ENCODE measurements around the gene EIF4E3.

DNA sequence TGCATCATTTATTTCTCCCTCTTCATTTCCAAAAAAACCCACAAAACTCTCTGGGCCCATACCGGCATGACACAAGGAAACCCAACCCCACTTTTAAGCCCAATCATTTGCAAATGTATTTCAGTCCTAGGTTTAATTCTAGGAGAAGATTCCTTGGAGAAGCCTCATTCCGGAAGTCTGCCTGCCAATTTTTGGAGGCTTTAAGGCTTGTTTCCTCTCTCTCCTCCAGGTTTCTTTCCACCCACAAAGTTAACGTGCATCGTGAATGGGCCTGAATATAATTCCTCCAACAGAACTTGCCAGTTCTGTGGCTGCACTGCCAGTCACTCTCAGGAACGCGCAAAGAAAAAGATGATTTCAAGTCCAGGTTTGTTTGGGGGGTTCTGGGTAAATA, 71.8 kb downstream of the EIF4E3 start:
- TF ChIP-seq RAD21 (conservative IDR thresholded peaks at IDR 0.05 in 1 of 2, IDR thresholded peaks at IDR 0.05 in 1 of 2) (no peak), JUN (IDR thresholded peaks at IDR 0.05) (no peak), FOSL2 (IDR thresholded peaks at IDR 0.05) (no peak), FOSL2 (CRISPR knock-in tag; IDR thresholded peaks at IDR 0.05) (no peak), HDAC2 (IDR thresholded peaks at IDR 0.05) (no peak), POLR2A (IDR thresholded peaks at IDR 0.05; ENCODE audit: low read length) (no peak), CEBPB (IDR thresholded peaks at IDR 0.05) (no peak), TFCP2L1 (CRISPR knock-in tag; IDR thresholded peaks at IDR 0.05) (no peak)
- TF ChIP-seq, protein P1, sequence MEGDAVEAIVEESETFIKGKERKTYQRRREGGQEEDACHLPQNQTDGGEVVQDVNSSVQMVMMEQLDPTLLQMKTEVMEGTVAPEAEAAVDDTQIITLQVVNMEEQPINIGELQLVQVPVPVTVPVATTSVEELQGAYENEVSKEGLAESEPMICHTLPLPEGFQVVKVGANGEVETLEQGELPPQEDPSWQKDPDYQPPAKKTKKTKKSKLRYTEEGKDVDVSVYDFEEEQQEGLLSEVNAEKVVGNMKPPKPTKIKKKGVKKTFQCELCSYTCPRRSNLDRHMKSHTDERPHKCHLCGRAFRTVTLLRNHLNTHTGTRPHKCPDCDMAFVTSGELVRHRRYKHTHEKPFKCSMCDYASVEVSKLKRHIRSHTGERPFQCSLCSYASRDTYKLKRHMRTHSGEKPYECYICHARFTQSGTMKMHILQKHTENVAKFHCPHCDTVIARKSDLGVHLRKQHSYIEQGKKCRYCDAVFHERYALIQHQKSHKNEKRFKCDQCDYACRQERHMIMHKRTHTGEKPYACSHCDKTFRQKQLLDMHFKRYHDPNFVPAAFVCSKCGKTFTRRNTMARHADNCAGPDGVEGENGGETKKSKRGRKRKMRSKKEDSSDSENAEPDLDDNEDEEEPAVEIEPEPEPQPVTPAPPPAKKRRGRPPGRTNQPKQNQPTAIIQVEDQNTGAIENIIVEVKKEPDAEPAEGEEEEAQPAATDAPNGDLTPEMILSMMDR (IDR thresholded peaks at IDR 0.05): no peak
- TF ChIP-seq, protein P2, sequence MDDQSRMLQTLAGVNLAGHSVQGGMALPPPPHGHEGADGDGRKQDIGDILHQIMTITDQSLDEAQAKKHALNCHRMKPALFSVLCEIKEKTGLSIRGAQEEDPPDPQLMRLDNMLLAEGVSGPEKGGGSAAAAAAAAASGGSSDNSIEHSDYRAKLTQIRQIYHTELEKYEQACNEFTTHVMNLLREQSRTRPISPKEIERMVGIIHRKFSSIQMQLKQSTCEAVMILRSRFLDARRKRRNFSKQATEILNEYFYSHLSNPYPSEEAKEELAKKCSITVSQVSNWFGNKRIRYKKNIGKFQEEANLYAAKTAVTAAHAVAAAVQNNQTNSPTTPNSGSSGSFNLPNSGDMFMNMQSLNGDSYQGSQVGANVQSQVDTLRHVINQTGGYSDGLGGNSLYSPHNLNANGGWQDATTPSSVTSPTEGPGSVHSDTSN (IDR thresholded peaks at IDR 0.05): no peak

Measured in A549 (cell line).